ENCODE data around the gene ZNF664.

The ZNF664 gene

DNA sequence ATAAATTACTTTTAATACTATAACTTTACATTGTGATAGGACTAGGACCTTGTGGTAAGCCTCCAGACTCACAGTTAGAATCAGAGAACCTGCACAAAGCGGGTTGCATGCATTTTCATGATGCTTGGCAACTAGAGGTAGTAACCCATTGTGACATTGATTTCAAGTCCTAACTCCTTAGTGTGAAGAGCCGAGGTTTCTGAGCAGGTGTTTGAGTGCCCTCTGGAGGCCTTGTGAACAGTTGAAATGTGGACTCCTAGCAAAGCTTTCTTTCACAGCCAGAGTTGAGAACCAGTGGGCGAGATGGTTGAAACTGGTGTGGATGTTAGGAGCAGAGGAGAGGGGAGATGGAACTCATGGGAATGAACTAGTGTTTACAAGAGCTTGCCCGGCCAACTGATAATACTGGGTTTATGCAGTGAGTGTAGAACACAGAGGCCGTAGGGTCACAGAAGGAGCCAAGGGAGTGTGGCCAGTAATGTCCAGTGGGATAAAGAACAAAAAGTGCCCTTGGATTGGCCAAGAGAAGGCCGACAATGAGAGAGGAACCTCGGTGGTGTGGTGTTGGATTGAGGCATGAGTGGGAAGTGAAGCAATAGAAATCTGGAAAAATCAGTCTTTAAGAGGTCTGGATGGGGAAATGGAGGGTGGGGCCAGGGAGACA, 10.9 kb downstream of the ZNF664 start:
- Histone ChIP-seq H3K27ac (no peak overlapping the region), H3K4me3 (no peak overlapping the region)

DNA sequence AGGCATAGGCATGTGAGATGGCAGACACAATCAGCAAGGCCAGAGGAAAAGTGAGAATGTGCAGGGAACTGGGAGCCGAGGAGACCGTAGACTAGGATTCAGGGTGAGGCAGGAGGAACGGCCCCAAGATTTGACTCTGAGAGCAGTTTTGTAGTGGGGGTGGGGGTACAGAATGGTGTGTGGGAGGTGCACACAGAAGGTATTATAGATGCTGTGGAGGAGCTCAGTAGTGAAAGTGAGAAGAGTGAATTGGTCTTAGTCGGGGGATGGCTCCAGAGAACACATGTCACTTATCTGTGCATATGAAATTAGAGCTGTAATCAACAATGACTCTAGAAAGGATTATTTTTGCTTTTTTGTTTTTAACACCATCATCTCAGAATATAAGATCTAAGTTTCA, 11.9 kb downstream of the ZNF664 start:
- Histone ChIP-seq H3K4me3 (no peak overlapping the region), H3K27ac (no peak overlapping the region)

DNA sequence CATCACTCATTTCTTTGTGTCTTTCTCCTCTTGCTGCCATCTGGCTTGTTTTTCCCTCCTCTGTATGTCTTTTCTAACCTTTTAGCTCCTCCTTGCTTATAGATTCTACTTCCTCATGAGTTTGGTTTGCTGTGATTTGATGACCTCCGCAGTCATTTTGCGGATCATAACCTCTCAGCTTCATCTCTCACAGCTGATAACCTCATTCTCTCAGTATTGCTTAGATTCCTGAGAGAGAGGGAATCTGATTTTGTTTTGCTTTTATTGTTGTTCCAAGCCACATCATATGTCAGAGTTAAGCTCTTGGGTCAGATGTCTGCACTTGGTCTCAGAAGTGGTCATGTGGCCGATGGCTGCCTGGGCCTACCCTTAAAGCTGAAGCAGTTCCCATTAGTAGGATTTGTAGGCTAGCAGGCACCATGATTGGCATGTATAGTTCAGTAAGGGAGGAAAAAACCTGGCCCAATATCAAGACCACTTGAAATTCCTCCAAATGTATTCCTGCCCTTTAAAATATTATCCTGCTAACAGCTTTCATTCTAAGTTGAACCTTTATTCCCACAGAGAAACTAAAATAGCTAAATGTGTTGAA, 13.5 kb downstream of the ZNF664 start:
- Histone ChIP-seq H3K27ac (peak overlapping the region in 3 of 21 experiments; percentile 6 to 13 (median 11)), H3K4me3 (no peak overlapping the region)

DNA sequence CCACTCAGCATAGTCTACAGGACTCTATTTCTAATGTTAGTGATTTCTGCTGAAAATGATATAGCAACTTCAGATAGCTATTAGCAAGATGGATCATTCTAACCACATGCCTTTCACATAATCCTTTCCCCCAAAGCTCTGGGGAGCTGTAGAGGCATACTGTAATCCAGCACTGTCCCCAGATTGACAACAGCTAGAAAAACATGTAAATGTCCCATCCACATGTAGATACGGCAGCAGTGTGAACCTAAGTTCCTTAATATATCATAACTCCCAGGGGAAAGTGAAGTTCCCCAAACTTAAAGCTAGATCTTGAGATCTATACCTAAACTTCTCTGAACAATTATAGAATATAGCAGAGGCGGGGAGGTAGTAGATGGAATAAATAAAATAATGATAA, 14.0 kb downstream of the ZNF664 start:
- no peak overlapping the region for H3K4me3 ChIP-seq
- H3K27ac ChIP-seq = peak overlapping the region in 1 of 21 experiments; percentile 13

DNA sequence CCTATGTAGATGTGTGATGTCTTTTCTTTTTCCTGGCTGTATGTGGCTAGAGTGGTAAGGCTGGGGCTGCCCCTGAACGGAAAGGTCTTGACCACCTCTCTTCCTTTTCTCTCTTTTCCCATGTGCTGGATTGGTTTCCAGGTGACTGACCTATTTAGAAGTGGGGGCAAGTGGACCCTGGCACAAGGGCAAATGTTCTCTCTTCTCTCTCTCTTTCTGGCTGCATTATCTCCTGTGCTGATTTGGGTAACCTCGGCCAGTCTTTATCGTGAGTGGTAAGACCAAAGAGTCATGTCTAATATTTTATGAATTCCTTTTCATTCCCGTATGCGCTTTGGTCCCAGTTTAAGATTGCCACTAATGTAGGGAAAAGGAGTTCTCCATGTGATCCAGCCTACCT, 16.2 kb downstream of the ZNF664 start:
- H3K27ac ChIP-seq = no peak overlapping the region
- no peak overlapping the region for H3K4me3 ChIP-seq

DNA sequence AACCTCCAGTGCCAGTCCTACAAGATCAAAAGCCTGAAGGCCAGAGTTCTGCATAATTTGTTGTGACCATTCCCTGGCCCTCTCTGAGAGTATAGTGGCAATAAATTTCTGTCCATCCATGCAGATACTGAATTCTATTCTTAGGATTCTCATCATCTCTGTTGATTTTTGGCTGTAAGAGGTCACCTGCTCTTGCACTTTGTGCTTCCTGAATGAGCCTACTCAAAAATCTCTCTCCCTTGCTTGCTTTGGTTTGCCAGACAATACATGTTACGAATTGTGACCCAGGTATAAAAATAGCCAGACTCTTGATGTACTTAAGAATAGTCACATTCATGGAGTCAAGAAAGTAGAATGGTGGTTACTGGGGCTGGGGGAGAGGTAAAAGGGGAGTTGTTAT, 16.7 kb downstream of the ZNF664 start:
- Histone ChIP-seq H3K27ac (no peak overlapping the region), H3K4me3 (no peak overlapping the region)

DNA sequence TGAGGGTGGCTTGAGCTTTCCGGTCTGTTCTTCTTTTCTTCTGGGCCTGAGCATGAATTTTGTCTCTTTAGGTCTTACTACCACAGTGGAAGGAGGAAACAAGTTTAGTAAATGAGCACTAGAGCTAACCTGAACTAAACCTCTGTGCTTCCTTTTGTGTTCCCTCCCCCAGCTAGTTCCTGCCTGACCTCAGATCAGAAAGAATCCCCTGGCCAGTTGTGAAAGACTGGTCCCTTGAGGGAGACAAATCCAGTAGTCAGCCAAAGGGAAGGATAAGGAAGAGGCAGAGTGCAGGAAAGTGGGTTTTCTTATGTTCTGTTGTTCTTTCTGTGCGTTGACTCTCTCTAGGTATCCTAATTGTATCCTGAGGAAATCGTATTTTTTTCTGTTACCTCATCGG, 17.5 kb downstream of the ZNF664 start:
- no peak overlapping the region for H3K4me3 ChIP-seq
- peak overlapping the region in 3 of 21 experiments; percentile 8 to 18 (median 10) for H3K27ac ChIP-seq

DNA sequence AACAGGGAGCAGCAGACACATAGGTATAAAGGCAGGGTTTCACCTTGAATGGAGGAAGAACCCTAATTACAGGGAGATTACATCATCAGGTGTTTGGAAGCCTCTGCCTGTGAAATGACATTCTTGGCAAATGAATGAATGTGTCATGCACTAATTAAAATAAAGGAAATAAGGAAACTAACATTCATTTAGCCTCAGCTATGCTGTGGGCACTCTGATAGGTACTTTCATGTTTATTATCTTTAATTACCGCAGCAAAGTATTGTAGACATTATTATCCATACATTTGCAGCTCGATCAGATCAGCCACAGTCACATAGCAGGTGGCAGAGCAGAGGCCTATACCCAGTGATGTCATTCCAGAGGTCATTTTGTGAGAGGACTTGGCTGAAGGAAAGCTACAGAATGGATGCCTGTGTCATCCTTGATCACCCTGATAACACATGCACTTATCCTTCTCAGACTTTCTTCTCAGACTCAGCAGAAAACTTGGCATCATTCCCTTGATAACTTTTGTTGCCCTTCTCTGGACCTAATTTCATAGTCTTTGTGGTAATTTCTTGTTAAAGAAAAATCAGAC, 18.4 kb downstream of the ZNF664 start:
- H3K4me3 ChIP-seq = no peak overlapping the region
- H3K27ac ChIP-seq = no peak overlapping the region

DNA sequence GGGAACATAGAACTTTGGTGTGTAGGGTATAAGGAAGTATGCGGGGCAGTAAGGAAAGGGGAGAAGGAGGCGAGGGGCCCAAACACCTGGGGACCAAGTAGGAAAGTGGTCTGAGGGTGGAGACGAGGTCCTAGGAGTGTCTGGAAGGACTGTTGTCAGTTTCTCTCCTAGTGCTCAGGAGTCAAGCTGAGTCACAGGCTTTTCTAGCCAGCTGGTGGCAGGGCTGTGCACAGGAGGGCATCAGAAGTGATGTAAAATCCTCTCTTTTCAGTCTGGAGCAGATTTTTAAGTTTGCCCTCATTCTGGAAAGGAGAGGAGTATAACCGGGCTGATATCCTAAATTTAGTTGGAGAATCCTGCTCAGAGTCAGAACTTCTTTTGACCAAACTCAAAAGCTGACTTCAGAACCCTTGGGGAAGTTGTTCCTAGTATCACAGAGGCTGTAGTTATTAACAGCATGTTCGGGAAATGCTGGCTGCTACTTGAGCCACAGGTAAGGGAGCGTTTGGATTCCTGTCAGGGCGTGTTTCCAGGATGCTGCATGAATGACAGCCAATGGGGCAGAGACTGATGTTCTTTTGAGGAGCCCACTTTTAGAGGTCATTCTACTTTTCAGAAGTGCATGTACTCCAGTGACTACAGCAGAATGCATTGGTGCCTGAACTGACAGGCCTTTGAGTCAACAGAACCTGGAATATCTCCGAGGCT, 19.3 kb downstream of the ZNF664 start:
- no peak overlapping the region for H3K4me3 ChIP-seq
- no peak overlapping the region for H3K27ac ChIP-seq

DNA sequence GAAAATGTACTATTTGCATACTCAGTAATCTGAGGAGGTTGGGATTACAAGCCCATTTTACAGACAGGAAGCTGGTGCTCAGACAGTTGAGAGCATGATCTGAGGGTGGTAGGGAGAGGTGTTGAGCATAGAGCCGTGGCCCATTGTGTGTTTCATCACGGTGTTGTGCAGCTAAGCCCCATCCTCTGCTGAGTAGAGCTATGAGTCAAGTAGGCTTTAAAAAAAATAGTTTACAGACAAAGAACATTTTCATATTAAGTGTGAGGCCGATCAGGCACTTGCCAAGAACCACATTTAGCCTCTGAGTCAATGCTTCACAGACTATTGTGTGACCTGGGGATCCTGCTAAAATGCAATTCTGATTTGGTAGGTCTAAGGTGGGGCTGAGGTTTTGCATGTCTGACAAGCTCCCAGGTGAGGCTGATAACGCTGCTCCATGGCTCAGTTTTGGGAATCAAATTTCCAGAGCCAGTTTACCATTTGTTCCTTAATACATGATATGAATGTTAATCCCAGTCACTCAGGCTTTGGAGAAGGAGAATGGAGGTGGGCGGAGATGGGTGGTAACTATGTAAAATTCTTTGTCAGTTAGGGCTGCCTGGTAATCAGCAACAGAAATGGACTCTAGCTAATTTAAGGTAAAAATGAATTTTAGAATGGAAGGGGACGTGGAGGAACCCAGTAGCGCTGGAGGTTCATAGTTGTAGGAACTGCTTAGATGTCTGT, 22.2 kb downstream of the ZNF664 start:
- Histone ChIP-seq H3K27ac (peak overlapping the region in 2 of 21 experiments; percentile 10 to 13), H3K4me3 (no peak overlapping the region)

DNA sequence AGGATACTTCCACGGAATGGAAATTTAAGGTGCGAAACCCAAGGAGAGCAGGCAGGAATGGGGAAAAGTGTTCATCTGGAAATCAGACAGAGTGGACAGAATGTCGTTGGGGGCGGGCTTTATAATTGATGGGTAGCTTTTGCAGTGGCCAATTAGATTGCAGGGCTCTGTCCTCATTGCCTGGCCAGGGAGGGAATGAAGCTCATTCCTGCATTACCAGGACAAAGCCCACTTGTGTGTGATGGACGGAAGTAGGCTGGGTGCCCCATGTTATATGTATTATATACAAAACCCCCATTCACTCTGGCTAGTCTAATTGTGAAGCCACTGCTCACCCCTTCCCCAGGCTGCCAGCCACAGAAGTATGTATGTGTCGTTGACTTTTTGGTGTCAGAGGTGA, 23.6 kb downstream of the ZNF664 start:
- H3K4me3 ChIP-seq = no peak overlapping the region
- no peak overlapping the region for H3K27ac ChIP-seq

DNA sequence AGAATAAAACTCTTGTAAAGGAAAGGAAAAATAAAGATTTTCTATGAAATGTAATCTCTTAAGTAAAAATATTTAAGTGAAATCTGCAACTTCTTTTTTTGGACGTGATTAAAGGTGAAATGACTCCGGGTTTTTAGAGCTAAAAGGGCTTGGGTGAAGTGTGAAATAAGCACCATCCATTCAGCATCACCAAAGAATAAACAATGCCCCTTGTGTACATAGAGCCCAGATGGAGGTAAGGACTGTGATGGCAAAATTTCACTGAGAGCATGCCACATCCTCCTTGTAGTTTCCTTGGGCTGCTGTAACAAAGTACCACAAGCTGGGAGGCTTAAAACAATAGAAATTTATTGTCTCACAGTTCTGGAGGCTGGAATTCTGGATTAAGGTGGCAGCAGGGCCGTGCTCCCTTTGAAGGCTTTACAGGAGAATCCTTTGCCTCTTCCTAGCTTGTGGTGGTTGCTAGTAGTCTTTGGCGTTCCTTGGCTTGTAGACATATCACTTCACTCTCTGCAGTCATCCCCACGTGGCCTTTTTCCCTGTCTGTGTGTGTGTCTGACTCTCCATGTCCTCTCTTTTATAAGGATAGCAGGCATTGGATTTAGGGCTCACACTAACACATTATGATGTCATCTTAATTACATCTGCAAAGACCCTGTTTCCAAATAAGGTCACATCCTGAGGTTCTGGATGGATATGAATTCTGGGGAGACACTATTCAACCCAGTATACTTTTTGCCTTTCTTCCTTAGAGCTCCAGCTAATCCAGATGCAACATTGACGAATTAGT, 24.2 kb downstream of the ZNF664 start:
- Histone ChIP-seq H3K4me3 (no peak overlapping the region), H3K27ac (no peak overlapping the region)

DNA sequence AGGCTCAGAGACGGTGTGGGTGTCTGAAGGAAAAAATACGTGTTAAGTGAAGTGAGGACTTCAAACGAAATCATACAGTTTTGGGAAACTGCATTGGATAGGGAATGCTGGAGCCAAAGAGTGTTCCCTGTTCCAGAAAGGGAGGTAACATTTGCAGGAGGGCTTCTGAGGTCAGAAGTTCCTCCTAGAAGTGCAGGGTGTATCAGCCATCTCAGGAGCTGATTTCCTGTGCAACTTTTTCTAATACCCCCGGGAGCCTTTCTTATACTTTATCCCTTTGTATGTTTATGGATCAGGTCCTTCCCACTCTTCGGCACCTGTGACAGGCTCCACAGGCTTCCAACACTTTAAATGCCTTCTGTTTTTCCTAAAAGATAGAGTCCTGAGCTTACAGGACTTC, 24.9 kb downstream of the ZNF664 start:
- Histone ChIP-seq H3K27ac (no peak overlapping the region), H3K4me3 (no peak overlapping the region)

DNA sequence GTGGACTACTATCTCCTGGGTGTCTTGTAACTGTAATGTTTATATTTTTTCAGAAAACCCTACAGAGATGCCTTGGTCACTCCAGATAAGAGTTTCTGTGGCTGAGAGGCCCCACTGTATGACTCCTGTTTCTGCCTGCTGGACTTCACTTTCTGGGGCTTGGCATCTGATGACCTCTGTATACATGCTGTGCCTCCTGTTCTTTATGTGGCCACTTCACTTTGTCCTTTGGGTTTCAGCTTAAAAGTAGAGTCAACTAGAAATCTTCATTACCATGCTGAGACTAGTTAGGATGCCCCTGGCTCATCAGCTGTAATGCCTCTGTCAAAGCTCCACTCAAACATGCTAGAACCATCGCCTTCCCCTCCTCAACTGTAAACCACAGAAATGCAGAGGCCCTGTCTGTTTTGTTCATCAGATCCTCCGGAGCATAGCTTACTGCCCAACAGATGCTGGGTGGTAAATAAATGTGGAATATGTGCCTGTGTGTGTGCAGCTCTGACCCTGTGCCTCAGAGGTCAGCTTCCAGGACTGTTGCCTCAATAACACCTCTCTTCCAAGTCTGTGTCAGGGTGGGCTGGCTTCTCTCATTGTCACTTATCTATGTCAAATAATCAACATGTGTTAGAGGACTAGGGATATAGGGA, 25.5 kb downstream of the ZNF664 start:
- no peak overlapping the region for H3K27ac ChIP-seq
- H3K4me3 ChIP-seq = no peak overlapping the region

DNA sequence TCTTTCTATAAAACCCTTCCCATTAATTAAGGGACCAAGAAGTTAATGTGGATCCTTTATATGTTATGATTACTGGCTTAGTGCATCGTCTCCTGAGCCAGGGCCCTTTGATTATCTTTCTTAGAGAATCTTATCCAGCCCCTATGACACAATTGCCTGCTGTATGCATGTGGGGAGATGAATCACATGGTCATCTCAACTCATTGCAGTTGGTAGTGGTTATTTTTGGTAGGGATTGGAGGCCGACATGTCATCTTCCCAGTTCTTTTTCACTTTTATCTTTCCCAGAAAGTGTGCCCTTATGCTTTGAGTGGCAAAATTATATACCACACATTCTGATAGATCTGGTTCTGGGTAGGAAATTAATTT, 26.0 kb downstream of the ZNF664 start:
- Histone ChIP-seq H3K27ac (no peak overlapping the region), H3K4me3 (no peak overlapping the region)

DNA sequence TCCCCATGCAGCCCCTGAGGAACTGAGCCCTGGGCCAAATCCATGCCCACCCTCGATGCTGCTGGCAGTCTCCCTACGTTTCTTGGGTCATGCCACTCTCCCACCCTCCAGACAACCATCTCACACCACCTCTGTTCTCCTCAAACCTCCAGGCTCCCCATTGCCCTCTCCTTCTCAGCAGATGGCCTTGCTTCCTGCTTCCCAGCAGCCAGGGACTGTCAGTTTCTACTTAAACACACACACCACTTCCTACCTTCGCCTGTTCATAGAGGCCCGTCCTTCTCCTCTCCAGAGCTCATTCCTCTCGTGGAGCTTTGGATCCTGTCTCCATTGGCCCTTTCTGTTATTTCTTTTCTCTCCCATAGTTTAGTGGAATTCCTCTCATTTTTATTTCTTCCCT, 27.1 kb downstream of the ZNF664 start:
- Histone ChIP-seq H3K27ac (no peak overlapping the region), H3K4me3 (no peak overlapping the region)

DNA sequence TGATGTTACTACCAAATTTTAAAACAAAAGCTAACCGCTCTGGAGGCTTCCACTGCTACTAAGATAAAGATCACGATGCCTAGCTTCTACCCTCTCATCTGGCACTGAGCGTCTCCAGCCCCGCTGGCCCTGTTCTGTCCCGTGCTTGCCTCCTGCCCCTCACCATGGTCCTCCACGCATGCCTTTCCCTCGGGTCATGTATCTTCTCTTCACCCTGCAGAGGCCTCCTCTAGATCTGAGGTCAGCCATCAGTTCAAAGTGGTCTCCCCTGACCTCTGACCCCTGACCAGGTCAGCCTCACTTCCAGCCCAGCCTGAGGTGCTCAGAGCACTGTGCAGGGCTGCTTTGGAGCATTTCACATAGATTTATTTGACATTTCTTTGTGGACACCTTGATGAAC, 28.3 kb downstream of the ZNF664 start:
- H3K27ac ChIP-seq = no peak overlapping the region

DNA sequence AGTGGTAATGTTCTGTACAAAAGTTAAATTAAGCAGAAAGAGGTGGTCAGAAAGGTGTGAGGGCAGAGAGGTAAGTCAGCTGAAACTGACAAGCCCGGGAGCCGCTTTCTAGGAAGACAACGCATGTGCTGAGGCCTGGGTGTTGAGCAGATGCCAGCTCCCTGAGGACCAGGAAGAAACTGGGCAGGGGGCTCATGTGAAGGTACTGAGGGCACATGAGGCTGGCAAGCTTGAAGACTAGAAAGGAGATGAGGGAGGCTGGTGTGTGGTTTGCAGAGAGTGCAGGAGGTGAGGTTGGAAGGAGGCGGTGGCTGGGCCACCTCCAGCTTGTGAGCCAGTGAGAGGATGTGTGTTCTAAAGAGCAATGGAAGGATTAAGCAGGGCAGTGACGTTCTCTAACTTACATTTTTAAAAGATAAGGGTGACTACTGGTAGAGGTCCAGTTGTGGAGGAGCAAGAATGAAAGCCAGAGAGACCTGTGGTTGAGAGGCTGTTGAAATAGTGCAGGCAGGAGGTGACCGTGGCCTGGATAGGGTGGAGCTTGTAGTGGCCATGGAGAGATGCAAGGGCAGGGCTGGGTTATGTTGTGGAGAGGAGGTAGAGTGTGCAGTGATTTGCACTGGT, 29.1 kb downstream of the ZNF664 start:
- H3K27ac ChIP-seq = no peak overlapping the region
- no peak overlapping the region for H3K4me3 ChIP-seq

More for the DNA sequence above, 28.3 kb downstream of the ZNF664 start:
- no peak overlapping the region for H3K4me3 ChIP-seq

DNA sequence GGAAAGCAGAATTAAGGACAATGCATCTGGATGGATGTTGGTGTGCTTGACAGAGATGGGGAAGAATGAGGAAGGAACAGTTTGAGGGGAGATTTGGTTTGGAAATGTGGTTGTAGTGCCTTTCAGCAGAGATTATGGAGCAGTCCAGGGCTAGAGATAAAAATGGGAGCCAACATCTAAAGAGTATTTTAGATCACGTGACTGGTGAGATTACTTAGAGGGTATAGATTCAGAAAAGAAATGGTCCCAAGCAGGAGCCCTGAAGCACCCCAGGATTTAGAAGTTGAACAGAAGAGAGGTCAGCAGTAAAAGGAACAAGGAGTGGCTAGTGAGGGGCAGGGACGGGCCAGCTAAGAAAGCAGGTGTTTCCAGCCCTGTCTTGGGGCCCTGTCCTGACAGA, 29.6 kb downstream of the ZNF664 start:
- Histone ChIP-seq H3K4me3 (no peak overlapping the region), H3K27ac (no peak overlapping the region)

Data from skin epidermis (tissue), 12 donors.